Stimulated activated CD8-positive, alpha-beta memory T cell treated with anti-CD3 and anti-CD28 coated beads, Interleukin-15, amount 100 ng/mL, for 1 hour (primary cell): ENCODE data around the gene GRXCR2.
"Not testable (repeated sequence)": the region's sequence is repeated elsewhere in the genome, so short reads cannot be mapped to it uniquely, and the experiment has no call there.

Experiments
- DNase-seq: peaks from one replicate; pipeline ENCODE4 v3.0.0-alpha.2; 2020; ENCODE audit warnings: low read depth

The GRXCR2 gene, protein sequence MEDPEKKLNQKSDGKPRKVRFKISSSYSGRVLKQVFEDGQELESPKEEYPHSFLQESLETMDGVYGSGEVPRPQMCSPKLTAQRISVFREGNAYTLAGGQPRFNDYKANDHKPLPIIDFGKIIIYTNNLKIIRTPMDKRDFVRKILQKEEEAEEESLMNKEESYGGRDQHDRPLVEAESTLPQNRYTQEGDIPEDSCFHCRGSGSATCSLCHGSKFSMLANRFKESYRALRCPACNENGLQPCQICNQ

GRCh38 chr5:145872914-145873313 is at the start of gene GRXCR2:
Gene GRXCR2, minus strand, starts transcription at chr5:145873014. Its CDS starts 46 bp downstream, at chr5:145872968.
- no peak for DNase-seq

GRCh38 chr5:145922059-145922458 is 49.2 kb upstream of the GRXCR2 start:
- no peak for DNase-seq

DNA sequence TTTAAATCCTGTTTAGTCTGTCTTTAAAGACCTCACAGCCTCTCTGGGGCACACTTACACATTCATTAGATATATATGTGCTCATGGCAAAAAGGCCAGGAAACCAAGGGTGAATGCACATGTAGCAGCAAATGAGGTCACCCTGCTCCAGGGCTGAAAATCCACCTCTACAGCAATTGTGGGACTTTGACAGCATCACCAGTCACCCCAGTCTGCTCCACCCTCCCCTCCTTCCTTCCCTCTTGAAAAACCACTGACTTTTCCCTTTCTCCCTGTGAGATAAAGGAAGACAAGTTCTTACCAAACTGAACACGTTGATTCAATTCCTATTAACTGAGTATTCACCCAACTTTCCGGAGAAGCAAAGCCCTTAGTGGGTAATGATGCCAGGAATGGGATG is 48.4 kb upstream of the GRXCR2 start:
- DNase-seq = no peak

DNA sequence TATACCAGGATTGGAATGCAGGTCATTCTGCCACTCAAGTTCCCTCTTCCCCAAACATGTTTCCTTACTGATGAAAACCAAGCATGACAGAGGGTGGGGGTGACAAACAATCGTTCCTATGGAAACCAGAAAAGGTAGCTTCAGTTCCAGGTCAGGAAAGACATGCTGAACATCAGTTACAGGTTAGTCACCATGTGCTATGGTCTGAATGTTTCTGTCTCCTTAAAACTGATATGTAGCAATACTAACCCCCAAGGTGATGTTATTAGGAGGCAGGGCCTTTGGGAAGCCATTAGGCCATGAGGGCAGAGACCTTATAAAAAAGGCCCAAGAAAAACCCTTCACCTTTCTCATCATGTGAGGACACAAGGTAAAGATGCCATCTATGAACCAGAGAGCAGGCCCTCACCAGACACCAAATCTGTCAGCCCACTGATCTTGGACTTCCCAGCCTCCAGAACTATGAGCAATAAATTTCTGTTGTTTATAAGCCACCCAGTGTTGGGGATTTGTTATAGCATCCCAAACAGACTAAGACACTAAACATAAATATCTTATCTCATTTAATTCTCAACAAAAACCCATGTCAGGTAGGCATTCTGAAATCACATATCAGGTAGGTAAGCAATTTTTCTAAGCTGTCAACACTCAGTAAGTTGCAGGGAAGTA is 47.9 kb upstream of the GRXCR2 start:
- no peak for DNase-seq

DNA sequence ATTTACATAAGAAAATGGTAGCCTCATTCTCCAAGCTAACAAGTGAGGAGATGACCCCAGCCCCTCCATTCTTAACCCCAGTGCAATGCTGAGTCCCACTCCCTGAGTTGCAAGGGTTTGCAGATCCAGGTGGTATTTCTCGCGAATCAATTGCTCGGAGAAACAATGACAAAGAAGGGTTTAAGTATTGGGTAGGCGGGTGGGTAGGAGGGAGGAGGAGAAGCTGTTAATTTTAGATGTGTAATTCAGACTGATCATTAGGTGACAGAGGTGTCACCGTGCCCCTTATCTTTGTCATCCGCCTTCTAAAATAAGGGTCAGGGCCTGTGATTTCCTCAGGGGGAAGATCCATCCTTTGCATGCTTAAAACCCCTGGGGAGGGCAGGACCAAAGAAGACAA is 46.6 kb upstream of the GRXCR2 start:
- DNase-seq = no peak

DNA sequence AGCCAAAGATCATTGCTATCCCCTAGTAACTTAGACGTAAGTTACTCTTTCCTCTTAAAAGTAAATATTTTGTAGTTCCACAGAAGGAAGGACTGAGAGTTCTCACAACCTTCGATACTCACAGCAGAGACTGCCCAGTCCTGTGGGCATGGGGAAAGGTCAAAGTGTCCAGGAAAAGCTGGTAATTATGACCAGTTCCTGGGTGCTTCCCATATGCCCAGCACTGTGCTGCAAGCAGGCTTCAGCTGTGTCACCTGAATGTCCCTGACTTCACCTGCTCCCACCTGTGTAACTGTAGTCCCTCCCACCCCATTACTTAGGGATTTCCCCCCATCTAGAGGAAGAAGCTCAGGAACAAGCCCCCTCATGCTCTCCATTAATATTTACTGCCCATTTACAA is 45.6 kb upstream of the GRXCR2 start:
- no peak for DNase-seq

DNA sequence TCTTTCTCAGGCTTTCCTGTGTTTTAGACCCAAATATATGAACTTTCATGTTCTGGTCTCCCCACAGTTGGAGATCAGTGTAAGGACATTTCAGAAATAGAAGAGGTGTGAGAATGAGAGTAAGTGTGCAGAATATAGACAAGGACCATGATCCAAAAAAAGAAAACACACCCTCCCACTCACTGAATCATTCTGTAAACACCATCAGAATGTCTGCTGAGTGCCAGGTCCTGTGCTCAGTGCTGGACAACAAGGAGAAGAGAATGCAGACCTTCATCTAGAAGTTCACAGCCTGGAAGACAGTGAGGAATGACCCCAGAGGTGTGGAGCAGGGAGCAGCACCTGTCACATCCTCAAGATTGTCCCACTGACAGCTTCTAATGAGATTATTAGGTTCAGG is 44.5 kb upstream of the GRXCR2 start:
- DNase-seq = no peak

DNA sequence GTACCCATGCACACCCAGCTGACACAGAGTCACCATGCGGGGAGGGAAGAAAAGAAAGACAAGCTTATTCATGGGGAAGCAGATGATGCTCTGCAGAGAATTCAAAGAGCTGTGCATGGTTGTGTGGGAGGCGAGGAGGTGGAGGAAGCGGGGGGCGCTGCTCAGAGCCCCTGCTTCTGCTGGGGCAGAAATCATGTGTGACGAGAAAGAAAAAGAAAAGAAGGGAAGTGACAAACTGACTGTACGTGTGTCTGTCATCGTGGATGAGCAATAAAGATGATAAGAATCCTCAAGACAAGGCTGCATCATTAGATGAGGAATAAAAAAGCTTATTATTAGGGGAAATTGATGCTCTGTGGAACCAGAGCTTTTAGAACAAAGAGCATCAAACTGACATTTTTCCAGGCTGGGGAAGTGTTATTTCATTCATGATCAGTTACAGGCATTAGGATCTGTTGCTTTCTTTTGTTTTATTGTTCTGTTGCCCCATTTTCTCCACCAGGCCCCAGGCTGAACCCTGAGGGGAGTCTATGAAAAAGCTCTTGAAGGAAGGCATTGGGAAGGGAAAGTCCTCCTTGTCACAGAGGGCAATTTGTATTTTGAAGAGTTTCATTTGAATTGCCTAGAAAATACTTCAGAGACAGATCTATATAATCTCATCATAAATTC is 43.3 kb upstream of the GRXCR2 start:
- DNase-seq = no peak

DNA sequence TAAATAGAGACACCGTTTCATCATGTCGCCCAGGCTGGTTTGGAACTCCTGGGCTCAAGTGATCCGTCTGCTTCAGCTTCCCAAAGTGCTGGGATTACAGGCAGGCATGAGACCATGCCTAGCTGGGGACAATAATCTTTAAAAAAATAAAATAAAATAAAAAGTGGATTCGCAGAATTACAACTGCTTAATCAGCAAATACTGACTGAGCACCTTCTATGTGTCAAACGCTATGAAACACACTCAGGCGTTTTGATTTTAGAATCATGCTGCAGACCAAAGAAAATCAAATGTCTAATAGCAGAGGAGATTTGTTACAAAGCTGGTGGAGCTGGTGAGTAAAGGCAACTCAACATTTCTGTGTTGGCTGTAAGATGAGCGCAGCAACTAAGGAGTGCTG is 40.9 kb upstream of the GRXCR2 start:
- DNase-seq = no peak

GRCh38 chr5:145912594-145912993 is 39.8 kb upstream of the GRXCR2 start:
- no peak for DNase-seq

DNA sequence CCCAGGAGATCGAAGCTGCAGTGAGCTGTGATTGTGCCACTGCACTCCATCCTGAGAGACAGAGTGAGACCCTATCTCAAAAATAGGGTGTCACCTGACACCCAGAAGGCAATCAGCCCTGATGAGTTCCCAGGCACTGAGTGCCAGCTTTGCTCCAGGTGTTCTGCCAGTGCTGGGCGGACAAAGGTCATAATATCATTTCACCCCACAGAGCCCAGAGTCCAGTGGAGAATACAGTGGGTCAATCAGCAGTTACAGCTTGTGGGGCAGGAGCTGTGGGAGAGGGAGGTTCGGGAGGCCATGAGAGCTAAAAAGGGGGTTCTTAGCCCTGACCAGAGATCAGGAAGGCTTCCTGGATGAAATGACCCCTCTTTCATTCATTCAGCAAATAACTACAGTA is 39.2 kb upstream of the GRXCR2 start:
- no peak for DNase-seq

- no peak for DNase-seq
These were observed 38.4 kb upstream of the GRXCR2 start for GRCh38 chr5:145911164-145911563.

DNA sequence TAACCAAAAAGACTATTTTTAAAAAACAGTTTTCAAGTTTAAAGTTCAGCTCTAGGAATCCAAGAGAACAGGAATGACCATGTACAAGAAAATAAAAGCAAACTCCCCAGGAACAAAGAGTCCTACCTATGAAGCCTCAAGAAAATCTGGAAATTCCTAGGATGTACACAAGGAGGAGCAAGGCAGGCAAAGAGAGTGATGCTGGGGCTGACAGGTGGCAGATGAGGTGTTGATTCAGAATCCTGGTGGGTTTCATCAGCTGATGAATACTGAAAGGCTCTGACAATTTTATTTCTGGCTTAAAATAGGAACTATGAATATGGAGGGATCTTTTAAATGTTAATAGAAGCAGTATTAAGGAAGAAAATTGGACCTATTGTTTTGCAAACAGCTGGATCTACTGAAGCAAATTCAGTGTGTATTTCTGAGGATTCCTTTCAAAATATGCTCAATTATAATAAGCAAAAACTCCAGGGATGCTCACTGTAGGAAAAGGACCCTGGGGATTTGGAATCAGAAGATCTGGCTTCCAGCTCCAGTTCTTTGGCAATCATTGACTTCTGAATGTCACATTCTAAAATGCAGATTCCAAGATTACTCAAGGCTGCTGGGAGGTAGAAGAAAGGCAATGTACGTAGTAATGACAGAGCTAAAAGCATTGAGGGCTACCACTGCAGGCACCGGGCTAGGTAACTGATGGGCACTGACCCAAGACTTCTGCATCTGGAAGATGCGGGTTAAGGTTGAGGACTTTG is 35.6 kb upstream of the GRXCR2 start:
- no peak for DNase-seq

- DNase-seq = no peak
These were observed 33.6 kb upstream of the GRXCR2 start for GRCh38 chr5:145906401-145906800.

- no peak for DNase-seq
These were observed 31.9 kb upstream of the GRXCR2 start for GRCh38 chr5:145904743-145905142.

DNA sequence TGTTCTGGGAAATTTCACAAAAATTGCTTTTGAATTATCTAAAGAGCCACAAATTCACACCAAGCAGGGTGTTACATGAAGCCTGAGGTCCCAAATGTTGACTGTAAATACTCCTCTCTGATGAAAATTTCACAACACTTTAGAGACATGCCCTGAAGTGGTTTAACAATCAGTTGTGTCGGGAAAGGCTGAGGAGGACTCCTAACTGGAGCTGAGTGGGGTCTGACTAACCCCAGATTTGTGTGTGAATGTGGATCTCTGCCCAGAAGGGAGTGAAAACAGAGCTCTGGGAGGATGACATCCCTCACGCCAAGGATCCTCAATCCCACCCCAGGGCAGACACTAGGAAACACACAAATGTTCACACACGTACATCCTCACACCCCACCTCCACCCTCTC is 31.1 kb upstream of the GRXCR2 start:
- DNase-seq = no peak

DNA sequence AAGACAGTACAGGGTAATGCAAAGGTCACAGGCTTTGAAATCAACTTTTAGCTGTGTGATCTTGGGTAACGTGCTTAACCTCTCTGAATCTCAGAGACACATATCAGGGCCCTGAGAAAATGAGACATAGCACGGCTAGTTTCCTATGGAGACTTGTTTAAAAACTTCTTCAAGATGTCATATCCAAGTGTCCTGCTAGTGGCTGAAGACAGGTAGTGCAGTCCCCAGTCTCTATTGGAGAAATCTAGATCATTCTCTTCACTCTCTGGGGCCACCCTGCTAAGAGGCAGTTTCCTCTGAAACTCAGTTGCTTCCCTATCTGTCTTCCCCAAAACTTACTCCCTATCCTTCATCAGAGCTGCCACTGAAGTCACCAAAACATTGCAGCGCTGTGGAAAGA is 30.3 kb upstream of the GRXCR2 start:
- no peak for DNase-seq

DNA sequence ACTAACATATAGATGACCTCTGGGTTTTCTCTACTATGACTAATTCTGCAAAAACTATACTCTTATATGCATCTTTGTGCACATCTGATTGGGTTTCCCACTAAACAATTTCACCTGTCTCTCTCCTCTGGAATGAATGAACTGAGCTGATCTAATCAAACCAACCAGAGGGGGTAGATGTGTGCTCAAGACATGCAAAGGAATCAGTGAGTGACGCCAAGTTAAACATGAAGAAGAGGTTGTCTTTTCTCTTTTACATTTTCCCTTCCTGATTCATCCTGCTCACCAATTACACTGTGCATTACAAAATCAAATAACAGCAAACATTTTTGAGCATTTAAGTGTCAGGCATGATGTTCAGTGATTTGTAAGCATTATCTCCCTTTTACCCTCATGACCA is 29.6 kb upstream of the GRXCR2 start:
- DNase-seq = no peak

DNA sequence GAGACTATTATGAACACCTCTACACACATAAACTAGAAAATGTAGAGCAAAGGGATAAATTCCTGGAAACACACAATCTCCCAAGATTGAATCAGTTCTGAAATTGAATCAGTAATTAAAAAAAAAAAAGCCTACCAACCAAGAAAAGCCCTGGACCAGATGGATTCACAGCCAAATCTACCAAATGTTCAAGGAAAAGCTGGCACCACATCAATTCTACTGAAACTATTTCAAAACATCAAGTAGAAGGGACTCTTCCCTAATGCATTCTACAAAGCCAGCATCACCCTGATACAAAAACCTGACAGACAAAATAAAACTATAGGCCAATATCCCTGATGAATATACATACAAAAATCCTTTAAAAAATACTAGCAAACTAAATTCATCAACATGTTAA is 25.4 kb upstream of the GRXCR2 start:
- no peak for DNase-seq

DNA sequence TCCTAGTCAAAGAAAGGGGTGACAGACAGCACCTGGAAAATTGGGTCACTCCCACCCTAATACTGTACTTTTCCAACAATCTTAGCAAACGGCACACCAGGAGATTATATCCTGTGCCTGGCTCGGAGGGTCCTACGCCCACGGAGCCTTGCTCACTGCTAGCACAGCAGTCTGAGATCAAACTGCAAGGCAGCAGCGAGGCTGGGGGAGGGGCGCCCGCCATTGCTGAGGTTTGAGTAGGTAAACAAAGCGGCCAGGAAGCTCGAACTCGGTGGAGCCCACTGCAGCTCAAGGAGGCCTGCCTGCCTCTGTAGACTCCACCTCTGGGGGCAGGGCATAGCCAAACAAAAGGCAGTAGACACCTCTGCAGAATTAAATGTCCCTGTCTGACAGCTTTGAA is 18.6 kb upstream of the GRXCR2 start:
- DNase-seq = not testable (repeated sequence)

DNA sequence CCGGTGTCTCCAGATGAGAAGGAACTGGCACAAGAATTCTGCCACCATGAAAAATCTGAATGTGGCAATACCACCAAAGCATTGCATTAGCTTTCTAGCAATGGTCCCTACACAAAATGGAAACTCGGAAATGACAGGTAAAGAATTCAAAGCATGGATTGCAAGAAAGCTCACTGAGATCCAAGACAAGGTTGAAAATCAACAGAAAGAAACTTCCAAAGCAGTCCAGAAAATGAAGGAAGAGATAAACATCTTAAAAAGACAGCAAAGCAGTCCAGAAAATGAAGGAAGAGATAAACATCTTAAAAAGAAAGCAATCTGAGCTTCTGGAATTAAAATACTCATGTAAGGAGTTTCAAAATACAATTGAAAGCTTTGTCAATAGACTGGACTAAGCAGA is 16.8 kb upstream of the GRXCR2 start:
- no peak for DNase-seq

DNA sequence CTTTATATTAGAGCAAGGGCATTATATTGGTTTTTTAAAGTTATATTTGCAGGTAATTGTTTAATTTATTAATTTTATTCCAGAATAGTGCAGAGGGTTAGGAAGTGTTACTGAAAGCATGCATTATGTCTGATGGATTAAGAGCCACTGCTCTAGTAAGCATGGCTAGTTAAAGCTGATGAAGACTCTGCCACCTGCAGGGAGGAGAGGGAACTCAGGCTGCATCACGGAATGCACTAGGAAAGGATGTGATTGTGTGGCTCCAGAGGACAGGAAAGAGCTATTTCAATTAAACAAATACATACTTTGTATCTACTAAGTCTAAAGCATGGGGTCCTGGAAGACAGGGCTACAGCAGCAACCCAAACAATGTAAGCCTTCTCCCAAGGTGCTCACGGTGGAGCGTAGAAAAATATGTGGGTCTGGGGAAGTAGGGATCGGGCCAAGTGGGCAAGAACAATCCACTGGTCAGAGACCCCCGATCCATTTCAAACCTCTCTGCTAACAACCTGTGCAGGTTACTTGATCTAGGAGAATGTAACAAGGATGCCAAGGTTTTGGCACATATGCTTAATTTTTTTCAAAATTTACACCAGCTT is 15.3 kb upstream of the GRXCR2 start:
- no peak for DNase-seq
